Central memory CD8-positive, alpha-beta T cell (primary cell): Measurements from ENCODE around the gene S100A14.

Source experiments
- ATAC-seq: fragments of 150-1000 bp; cut with Tn5 transposase; replicated peaks from 2 replicates; pipeline ENCODE4 v1.10.0; 2022; ENCODE audit warnings: mild to moderate bottlenecking, moderate FRiP score, moderate number of reproducible peaks; ENCODE audit not compliant: poor library complexity, severe bottlenecking; ENCODE audit errors: extremely low read depth
- DNase-seq, 2 donors: peaks; one replicate each; pipeline ENCODE4 v3.0.0; 2021; ENCODE audit warnings: low spot score in 2 of 2
- H3K27ac Mint-ChIP-seq: one replicate; pipeline ENCODE4 v1.8.0; 2022; ENCODE audit warnings: low read depth, mild to moderate bottlenecking, moderate library complexity, mixed read lengths
- H3K27me3 Mint-ChIP-seq: one replicate; pipeline ENCODE4 v1.8.0; 2022; ENCODE audit warnings: mixed read lengths
- H3K36me3 Mint-ChIP-seq: one replicate; pipeline ENCODE4 v1.8.0; 2022; ENCODE audit warnings: mild to moderate bottlenecking, moderate library complexity, mixed read lengths; ENCODE audit not compliant: insufficient read depth
- H3K4me1 Mint-ChIP-seq: one replicate; pipeline ENCODE4 v1.8.0; 2022; ENCODE audit warnings: mixed read lengths
- H3K4me3 Mint-ChIP-seq: one replicate; pipeline ENCODE4 v1.8.0; 2022; ENCODE audit warnings: mild to moderate bottlenecking, moderate library complexity, mixed read lengths
- H3K9me3 Mint-ChIP-seq: one replicate; pipeline ENCODE4 v1.8.0; 2022; ENCODE audit warnings: mixed read lengths

The S100A14 gene

GRCh38 chr1:153633754-153634665, 17.9 kb upstream of the S100A14 start, which contains the start of gene CHTOP:
TSS of gene CHTOP (plus strand) at chr1:153634066. CDS start at chr1:153636589, 2,523 bp downstream.
- DNase-seq (peak; percentile 96 to 98), ATAC-seq (peak; percentile 88)
- Mint-ChIP-seq H3K36me3 (peaks cover 44% of the 10 kb centered on the region), H3K4me1 (peaks cover 32% of the 10 kb centered on the region), H3K4me3 (peak within 1 kb of the TSS; percentile 95), H3K27me3 (no peaks in the 10 kb centered on the region), H3K27ac (peak within 1 kb of the TSS; percentile 98), H3K9me3 (no peaks in the 10 kb centered on the region)

DNA sequence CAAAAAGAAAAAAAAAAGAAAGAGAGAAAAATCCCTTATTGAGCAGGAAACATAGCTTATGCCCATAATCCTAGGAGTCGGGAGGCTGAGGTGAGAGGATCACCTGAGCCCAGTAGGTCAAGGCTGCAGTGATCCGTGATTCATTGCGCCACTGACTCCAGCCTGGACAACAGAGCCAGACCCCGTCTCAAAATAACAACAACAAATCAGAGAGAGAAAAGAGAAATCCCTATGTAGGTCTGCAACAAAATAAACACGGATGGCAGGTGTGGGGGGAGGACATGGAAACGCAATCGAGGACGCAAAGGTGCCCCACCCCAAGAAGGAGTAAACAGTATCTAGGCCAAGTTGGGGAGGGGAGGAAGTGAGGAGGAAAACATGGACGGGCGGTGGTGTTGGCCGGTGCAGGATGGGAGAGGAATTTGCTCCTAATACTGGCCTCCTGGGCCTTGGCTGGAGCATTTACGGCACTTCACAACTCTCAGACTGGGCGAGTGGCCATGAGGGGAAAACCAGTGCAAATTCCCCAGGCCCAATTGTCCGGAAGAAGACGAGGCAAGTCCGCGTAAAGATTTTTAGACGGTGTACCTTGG, 17.1 kb upstream of the S100A14 start:
- Mint-ChIP-seq H3K4me1 (peaks cover 32% of the 10 kb centered on the region), H3K27ac (peak overlapping the region; percentile 98), H3K4me3 (peak overlapping the region; percentile 95), H3K9me3 (no peaks in the 10 kb centered on the region), H3K27me3 (no peaks in the 10 kb centered on the region), H3K36me3 (peaks cover 37% of the 10 kb centered on the region)
- DNase-seq (no peak), ATAC-seq (no peak)

DNA sequence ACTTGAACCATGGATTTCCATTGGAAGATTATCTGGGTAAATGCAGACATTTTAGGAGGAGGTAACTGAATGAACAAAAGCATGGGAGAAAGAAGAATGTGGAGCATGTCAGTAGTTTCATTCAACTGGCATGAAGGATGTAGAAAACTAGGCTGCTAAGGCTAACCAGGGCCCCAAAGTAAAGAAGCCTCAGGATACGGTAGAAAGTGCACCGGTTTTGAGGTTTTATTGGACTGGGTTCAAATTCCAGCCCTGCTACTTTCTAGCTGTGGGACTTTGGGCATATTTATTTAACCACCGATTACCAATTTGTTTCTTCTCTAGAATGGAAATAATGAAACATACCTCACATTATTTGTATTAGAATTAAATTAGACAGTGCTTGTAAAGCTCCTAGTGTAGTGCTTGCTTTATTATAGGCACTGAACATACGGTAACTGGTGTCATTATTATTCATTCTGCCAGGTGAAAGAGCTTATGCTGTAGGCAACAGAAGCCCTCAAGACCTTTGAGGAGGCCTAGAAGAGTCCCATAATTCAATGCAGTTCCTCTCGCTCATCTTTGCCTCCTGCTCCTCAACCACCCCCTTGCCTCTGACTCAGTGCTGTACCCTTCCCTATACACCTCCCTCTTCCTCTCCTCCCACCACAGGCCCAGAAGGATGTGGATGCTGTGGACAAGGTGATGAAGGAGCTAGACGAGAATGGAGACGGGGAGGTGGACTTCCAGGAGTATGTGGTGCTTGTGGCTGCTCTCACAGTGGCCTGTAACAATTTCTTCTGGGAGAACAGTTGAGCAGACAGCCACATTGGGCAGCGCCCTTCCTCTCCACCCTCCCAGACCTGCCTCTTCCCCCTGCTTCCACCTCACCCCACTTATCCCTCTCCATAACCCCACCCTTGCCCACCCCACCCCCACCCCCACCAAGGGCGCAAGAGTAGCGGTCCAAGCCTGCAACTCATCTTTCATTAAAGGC, 15.2 kb upstream of the S100A14 start:
- Mint-ChIP-seq H3K27ac (no peak overlapping the region), H3K4me1 (peaks cover 18% of the 10 kb centered on the region), H3K9me3 (no peaks in the 10 kb centered on the region), H3K36me3 (peaks cover 22% of the 10 kb centered on the region), H3K27me3 (no peaks in the 10 kb centered on the region), H3K4me3 (no peak overlapping the region)
- DNase-seq (no peak), ATAC-seq (no peak)

DNA sequence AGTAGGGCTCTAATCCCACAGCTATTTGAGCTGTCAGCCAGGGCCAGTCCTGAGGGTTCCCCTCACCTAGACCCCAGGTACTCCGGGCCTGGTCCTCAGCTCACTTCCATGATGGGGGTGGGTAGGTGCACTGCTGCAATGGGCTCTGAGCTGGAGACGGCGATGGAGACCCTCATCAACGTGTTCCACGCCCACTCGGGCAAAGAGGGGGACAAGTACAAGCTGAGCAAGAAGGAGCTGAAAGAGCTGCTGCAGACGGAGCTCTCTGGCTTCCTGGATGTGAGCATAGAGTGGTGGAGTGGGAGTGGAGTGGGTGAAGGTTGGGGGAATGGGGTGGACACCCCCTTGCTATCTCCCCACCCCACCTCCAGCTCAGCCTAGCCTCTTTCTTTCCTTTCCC, 14.3 kb upstream of the S100A14 start:
- no peak for DNase-seq
- Mint-ChIP-seq H3K4me3 (no peak overlapping the region), H3K4me1 (peaks cover 18% of the 10 kb centered on the region), H3K27me3 (no peaks in the 10 kb centered on the region), H3K9me3 (no peaks in the 10 kb centered on the region), H3K36me3 (peaks cover 15% of the 10 kb centered on the region), H3K27ac (no peak overlapping the region)
- no peak for ATAC-seq

GRCh38 chr1:153629971-153630370, 13.8 kb upstream of the S100A14 start:
- Mint-ChIP-seq H3K36me3 (peaks cover 15% of the 10 kb centered on the region), H3K27me3 (no peaks in the 10 kb centered on the region), H3K9me3 (no peaks in the 10 kb centered on the region), H3K4me1 (peaks cover 18% of the 10 kb centered on the region), H3K27ac (no peak overlapping the region), H3K4me3 (no peak overlapping the region)
- ATAC-seq (no peak), DNase-seq (no peak)

GRCh38 chr1:153629343-153629665, 13.2 kb upstream of the S100A14 start:
- ATAC-seq (no peak), DNase-seq (no peak)
- Mint-ChIP-seq H3K27me3 (no peaks in the 10 kb centered on the region), H3K9me3 (no peaks in the 10 kb centered on the region), H3K4me3 (no peak overlapping the region), H3K36me3 (peaks cover 11% of the 10 kb centered on the region), H3K4me1 (peaks cover 15% of the 10 kb centered on the region), H3K27ac (no peak overlapping the region)

GRCh38 chr1:153628638-153629342, 12.7 kb upstream of the S100A14 start:
- no peak for ATAC-seq
- no peaks in the 10 kb centered on the region for H3K27me3 Mint-ChIP-seq
- H3K4me1 Mint-ChIP-seq, result peaks cover 10% of the 10 kb centered on the region
- no peak for DNase-seq
- no peak overlapping the region for H3K4me3 Mint-ChIP-seq
- no peak overlapping the region for H3K27ac Mint-ChIP-seq
- H3K9me3 Mint-ChIP-seq, result no peaks in the 10 kb centered on the region
- H3K36me3 Mint-ChIP-seq, result peaks cover 6% of the 10 kb centered on the region

DNA sequence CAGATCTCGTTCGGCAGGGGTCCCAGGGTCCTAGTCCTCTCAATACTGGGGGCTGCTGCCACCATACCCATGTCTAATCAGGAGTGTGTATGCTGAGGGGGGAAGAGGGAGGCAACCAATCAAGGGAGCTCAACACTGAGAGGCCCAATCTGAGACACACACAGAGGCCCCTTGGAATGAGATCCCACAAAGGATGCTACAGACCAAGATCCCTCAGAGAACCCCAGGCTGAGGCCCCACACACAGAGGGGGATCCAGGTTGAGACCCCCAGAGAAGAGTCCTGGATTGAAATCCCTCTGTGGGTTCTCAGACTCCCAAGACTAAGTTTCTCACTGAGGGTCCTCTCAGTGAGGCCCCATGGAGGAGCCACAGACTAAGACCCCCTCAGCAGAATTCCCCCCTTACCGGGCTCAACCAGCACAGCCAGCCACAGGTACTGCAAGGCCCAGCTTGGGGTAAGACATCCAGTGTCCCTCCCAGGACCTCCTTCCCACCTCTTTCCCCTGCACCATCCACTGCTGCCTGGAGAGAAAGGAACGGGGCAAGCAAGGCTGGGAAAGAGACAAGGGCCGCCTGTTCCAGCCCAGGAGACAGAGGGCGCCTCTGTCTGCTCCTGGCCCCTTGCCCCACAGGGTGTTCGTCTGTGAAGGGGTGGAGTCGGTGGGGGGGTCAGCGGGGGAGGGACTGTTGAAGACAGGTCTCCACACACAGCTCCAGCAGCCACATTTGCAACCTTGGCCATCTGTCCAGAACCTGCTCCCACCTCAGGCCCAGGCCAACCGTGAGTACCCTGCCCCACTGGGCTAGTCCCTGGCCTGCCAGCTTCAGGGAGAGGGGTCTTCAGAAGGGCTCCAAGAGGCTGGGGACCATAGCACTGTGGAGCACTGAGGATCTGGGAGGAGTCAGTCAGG, 11.8 kb upstream of the S100A14 start, which contains the start of gene S100A1:
TSS of gene S100A1 (plus strand) at position 720 of the 912 bp plus-strand sequence. CDS start 2,088 bp downstream, outside the sequence.
- peaks cover 1% of the 10 kb centered on the region for H3K4me1 Mint-ChIP-seq
- no peak within 1 kb of the TSS for H3K27ac Mint-ChIP-seq
- no peak for DNase-seq
- no peak within 1 kb of the TSS for H3K4me3 Mint-ChIP-seq
- H3K36me3 Mint-ChIP-seq, result no peaks in the 10 kb centered on the region
- ATAC-seq, result no peak
- no peaks in the 10 kb centered on the region for H3K27me3 Mint-ChIP-seq
- H3K9me3 Mint-ChIP-seq, result no peaks in the 10 kb centered on the region

- H3K27ac Mint-ChIP-seq, result no peak within 1 kb of the TSS
- no peaks in the 10 kb centered on the region for H3K36me3 Mint-ChIP-seq
- ATAC-seq (no peak), DNase-seq (no peak)
- H3K4me1 Mint-ChIP-seq, result no peaks in the 10 kb centered on the region
- H3K4me3 Mint-ChIP-seq, result no peak within 1 kb of the TSS
- H3K9me3 Mint-ChIP-seq, result no peaks in the 10 kb centered on the region
- H3K27me3 Mint-ChIP-seq, result no peaks in the 10 kb centered on the region
Observed at GRCh38 chr1:153626904-153627714, 11.0 kb upstream of the S100A14 start, which contains the start of gene S100A13. TSS of gene S100A13 (minus strand) at chr1:153627505. CDS start at chr1:153626472, 1,033 bp downstream.

DNA sequence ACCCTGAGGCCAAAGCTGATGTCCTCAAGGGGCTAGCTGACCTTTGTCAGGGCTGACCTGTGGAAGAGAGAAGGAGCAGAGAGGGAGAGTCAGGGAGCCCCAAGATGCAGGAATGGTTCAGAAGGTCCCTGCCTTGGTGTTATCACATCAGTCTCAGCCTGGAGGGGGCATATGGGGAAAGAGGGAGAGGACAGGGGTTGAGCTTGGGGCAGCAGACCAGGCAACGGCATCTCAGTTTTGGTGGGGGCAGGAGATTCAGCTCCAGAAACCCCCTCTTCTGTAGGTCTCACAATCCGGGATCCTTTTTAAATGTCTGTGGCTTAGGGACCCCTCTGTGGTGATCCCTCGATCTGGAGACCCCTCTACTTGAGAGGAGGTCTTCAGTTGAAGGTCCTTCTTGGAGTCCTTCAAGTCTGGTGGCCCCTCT, 10.4 kb upstream of the S100A14 start:
- Mint-ChIP-seq H3K27ac (no peak overlapping the region), H3K36me3 (no peaks in the 10 kb centered on the region), H3K27me3 (no peaks in the 10 kb centered on the region), H3K9me3 (no peaks in the 10 kb centered on the region), H3K4me3 (no peak overlapping the region), H3K4me1 (no peaks in the 10 kb centered on the region)
- DNase-seq (no peak), ATAC-seq (no peak)
